ENCODE measurements around the gene CD320.
"Not testable (repeated sequence)": the region's sequence is repeated elsewhere in the genome, so short reads cannot be mapped to it uniquely, and the experiment has no call there.

CD320 gene

GRCh38 chr19:8306235-8307054, 1.7 kb downstream of the CD320 start:
- DNase-seq: no peak

GRCh38 chr19:8305798-8306197, 2.4 kb downstream of the CD320 start:
- no peak for DNase-seq

GRCh38 chr19:8304841-8305621, 3.1 kb downstream of the CD320 start:
- DNase-seq: no peak

GRCh38 chr19:8302734-8303133, 5.4 kb downstream of the CD320 start:
- DNase-seq: no peak

GRCh38 chr19:8302357-8302691, 5.8 kb downstream of the CD320 start:
- no peak for DNase-seq

GRCh38 chr19:8291337-8291736, 16.8 kb downstream of the CD320 start:
- not testable (repeated sequence) for DNase-seq

GRCh38 chr19:8276508-8276907, 31.6 kb downstream of the CD320 start:
- not testable (repeated sequence) for DNase-seq

- no peak for DNase-seq
Observed at GRCh38 chr19:8269724-8270123, 38.4 kb downstream of the CD320 start.

GRCh38 chr19:8265872-8266271, 42.3 kb downstream of the CD320 start:
- no peak for DNase-seq

- not testable (repeated sequence) for DNase-seq
Observed at GRCh38 chr19:8264248-8264647, 43.9 kb downstream of the CD320 start.

GRCh38 chr19:8262431-8262830, 45.7 kb downstream of the CD320 start:
- no peak for DNase-seq

- no peak for DNase-seq
Observed at GRCh38 chr19:8261881-8262280, 46.3 kb downstream of the CD320 start.

GRCh38 chr19:8261347-8261746, 46.8 kb downstream of the CD320 start:
- DNase-seq: no peak

- no peak for DNase-seq
Observed at GRCh38 chr19:8259922-8260247, 48.3 kb downstream of the CD320 start.

- DNase-seq: no peak
Observed at GRCh38 chr19:8259142-8259921, 48.8 kb downstream of the CD320 start.

- DNase-seq: no peak
Observed at GRCh38 chr19:8257052-8257443, 51.1 kb downstream of the CD320 start.

GRCh38 chr19:8256276-8257051, 51.7 kb downstream of the CD320 start:
- DNase-seq: no peak

GRCh38 chr19:8255426-8256125, 52.6 kb downstream of the CD320 start:
- no peak for DNase-seq

GRCh38 chr19:8254286-8255001, 53.7 kb downstream of the CD320 start:
- DNase-seq: no peak

- no peak for DNase-seq
Observed at GRCh38 chr19:8253678-8254077, 54.5 kb downstream of the CD320 start.

- peak; percentile 83 for DNase-seq
Observed at GRCh38 chr19:8252922-8253589, 55.1 kb downstream of the CD320 start.
